Liver (tissue), 9 donors: ENCODE results near the gene GFRA1. TPM values are rescaled to one million over a fixed set of nuclear protein-coding genes. Genes with fewer than 3 reads are reported as not detected.

Experiments used
- DNase-seq: peaks from one replicate; pipeline ENCODE4 v3.0.0-alpha.2; 2017; ENCODE audit warnings: low spot score
- H3K27ac ChIP-seq, 2 donors: one replicate each; pipeline ENCODE4 v1.7.0; 2013; ENCODE audit warnings: inconsistent platforms in 2 of 2, low read length in 2 of 2, control low read depth in 1 of 2, low read depth in 1 of 2, mild to moderate bottlenecking in 1 of 2
- H3K27me3 ChIP-seq, 4 donors: one replicate each; pipeline versions ENCODE4 v1.6.1 to v1.7.0; 2013; ENCODE audit warnings: low read length in 3 of 4, inconsistent platforms in 1 of 4, mild to moderate bottlenecking in 1 of 4, moderate library complexity in 1 of 4; ENCODE audit not compliant: control insufficient read depth in 4 of 4, insufficient read depth in 4 of 4
- H3K36me3 ChIP-seq, 4 donors: one replicate each; pipeline versions ENCODE4 v1.6.1 to v1.7.0; 2013; ENCODE audit warnings: low read length in 3 of 4, mild to moderate bottlenecking in 3 of 4, low read depth in 1 of 4, moderate library complexity in 1 of 4; ENCODE audit not compliant: control insufficient read depth in 4 of 4, insufficient read depth in 3 of 4
- H3K4me1 ChIP-seq, 4 donors: one replicate each; pipeline versions ENCODE4 v1.6.1 to v1.7.0; 2013; ENCODE audit warnings: low read length in 3 of 4, mild to moderate bottlenecking in 3 of 4, moderate library complexity in 1 of 4; ENCODE audit not compliant: control insufficient read depth in 4 of 4, insufficient read depth in 4 of 4
- H3K4me3 ChIP-seq, 3 donors: one replicate each; pipeline versions ENCODE4 v1.6.1 to v1.7.0; 2013; ENCODE audit warnings: low read length in 3 of 3, control low read depth in 1 of 3, low read depth in 1 of 3, mild to moderate bottlenecking in 1 of 3
- H3K9ac ChIP-seq, 2 donors: one replicate each; pipeline ENCODE4 v1.7.0; 2013; ENCODE audit warnings: low read length in 2 of 2, mild to moderate bottlenecking in 2 of 2, moderate library complexity in 2 of 2, control low read depth in 1 of 2, low read depth in 1 of 2
- H3K9me3 ChIP-seq, 4 donors: one replicate each; pipeline versions ENCODE4 v1.6.1 to v1.7.0; 2013; ENCODE audit warnings: low read length in 3 of 4; ENCODE audit not compliant: control insufficient read depth in 4 of 4
- CTCF ChIP-seq: fragments of 150-350 bp; IDR thresholded peaks from 2 replicates; pipeline ENCODE4 v1.5.1; 2017; ENCODE audit warnings: improper control_type of control experiment, low read depth, low read length; ENCODE audit not compliant: missing input control
- EGR1 ChIP-seq, 2 donors: IDR thresholded peaks; 2 replicates each; pipeline ENCODE4 v1.6.1; 2016 to 2018; ENCODE audit warnings: antibody characterized with exemption in 2 of 2, low read depth in 2 of 2
- GABPA ChIP-seq, 2 donors: IDR thresholded peaks in 1 of 2; conservative IDR thresholded peaks in 1 of 2; 2 replicates each; pipeline ENCODE4 v1.6.1; 2016; ENCODE audit warnings: antibody characterized with exemption in 2 of 2, mild to moderate bottlenecking in 1 of 2, moderate library complexity in 1 of 2
- HNF4A ChIP-seq, 2 donors: conservative IDR thresholded peaks; 2 replicates each; pipeline ENCODE4 v1.6.1; 2016; ENCODE audit warnings: antibody characterized with exemption in 2 of 2, mild to moderate bottlenecking in 2 of 2
- HNF4G ChIP-seq: IDR thresholded peaks from 2 replicates; pipeline ENCODE4 v1.6.1; 2016; ENCODE audit warnings: antibody characterized with exemption
- MAX ChIP-seq: IDR thresholded peaks from 2 replicates; pipeline ENCODE4 v1.6.1; 2016; ENCODE audit warnings: antibody characterized with exemption
- NR2F2 ChIP-seq: IDR thresholded peaks from 2 replicates; pipeline ENCODE4 v1.6.1; 2016; ENCODE audit warnings: antibody characterized with exemption
- RAD21 ChIP-seq, 2 donors: IDR thresholded peaks; 2 replicates each; pipeline ENCODE4 v1.6.1; 2016; ENCODE audit warnings: antibody characterized with exemption in 2 of 2, mild to moderate bottlenecking in 2 of 2
- REST ChIP-seq: IDR thresholded peaks from 2 replicates; pipeline ENCODE4 v1.6.1; 2016; ENCODE audit warnings: antibody characterized with exemption, mild to moderate bottlenecking
- RXRA ChIP-seq, 2 donors: IDR thresholded peaks; 2 replicates each; pipeline ENCODE4 v1.6.1; 2017 to 2018; ENCODE audit warnings: antibody characterized with exemption in 2 of 2, mild to moderate bottlenecking in 1 of 2
- SP1 ChIP-seq: IDR thresholded peaks from 2 replicates; pipeline ENCODE4 v1.6.1; 2018; ENCODE audit warnings: antibody characterized with exemption, mild to moderate bottlenecking
- TAF1 ChIP-seq: conservative IDR thresholded peaks from 2 replicates; pipeline ENCODE4 v1.6.1; 2016; ENCODE audit warnings: antibody characterized with exemption, mild to moderate bottlenecking
- YY1 ChIP-seq: IDR thresholded peaks from 2 replicates; pipeline ENCODE4 v1.6.1; 2016; ENCODE audit warnings: antibody characterized with exemption, mild to moderate bottlenecking
- ZBTB33 ChIP-seq: IDR thresholded peaks from 2 replicates; pipeline ENCODE4 v1.6.1; 2016; ENCODE audit warnings: antibody characterized with exemption
- WGBS: extraction: QIAGEN DNeasy Blood & Tissue Kit; methylation state at CpG from one replicate; pipeline ENCODE4 v1.1.7; 2013; 5-methylcytosine and 5-hydroxymethylcytosine counted together
- polyA plus RNA-seq, 2 donors: library from polyadenylated mRNA; stranded (reverse) in 1 of 2; unstranded in 1 of 2; fragments of 200-250 nt in 1 of 2; fragments of >200 nt in 1 of 2; fragmentation: Nextera tagmentation in 1 of 2; extraction: Ambion mirVana in 1 of 2; gene quantifications; one replicate each; pipeline versions ENCODE4 v1.2.1 to v1.2.3, GENCODE V29; 2013 to 2015
- total RNA-seq, 2 donors: library from RNA; depleted of rRNA; stranded (reverse); fragments of >200 nt; gene quantifications; one replicate each; pipeline ENCODE4 v1.2.3, GENCODE V29; 2014
- donor health status: healthy.
- donor health status: healthy.
- donor health status: healthy.
- donor health status: healthy.
- donor health status: healthy.

GFRA1 gene
- total and polyA plus RNA-seq, 4 donors = 14.2 to 53.6 (median 17.8) TPM

- TF ChIP-seq CTCF (no peak), EGR1 (IDR thresholded peaks at IDR 0.05; ENCODE audit: low read depth in 2 of 2) (peak in 1 of 2 donors; percentile 82), SP1 (peak; percentile 99), YY1 (peak; percentile 94), RXRA (IDR thresholded peaks at IDR 0.05) (peak; percentile 97 to 98)
Observed at GRCh38 chr10:116056445-116057293, 216.3 kb downstream of the GFRA1 start (continued).

GRCh38 chr10:116055917-116056252 lies 217.1 kb downstream of the GFRA1 start:
- Histone ChIP-seq H3K27me3 (no peaks in the 10 kb centered on the region), H3K36me3 (no peaks in the 10 kb centered on the region), H3K4me3 (no peak overlapping the region), H3K4me1 (peaks cover 8 to 42% (median 31%) of the 10 kb centered on the region in 4 donors), H3K9ac (no peak overlapping the region), H3K9me3 (no peaks in the 10 kb centered on the region), H3K27ac (peak overlapping the region; percentile 76 to 83)
- WGBS = 67% methylated on average over 3 of the region's 3 CpGs
- no peak for DNase-seq
- TF ChIP-seq HNF4A (conservative IDR thresholded peaks at IDR 0.05) = no peak
- no peak for TF ChIP-seq EGR1 (IDR thresholded peaks at IDR 0.05; ENCODE audit: low read depth in 2 of 2)
- TF ChIP-seq NR2F2 = no peak
- peak; percentile 40 for TF ChIP-seq REST

GRCh38 chr10:116055252-116055916 lies 217.6 kb downstream of the GFRA1 start:
- H3K9ac ChIP-seq = no peak overlapping the region
- no peak for DNase-seq
- no peak overlapping the region for H3K4me3 ChIP-seq
- no peaks in the 10 kb centered on the region for H3K27me3 ChIP-seq
- peaks cover 8 to 41% (median 31%) of the 10 kb centered on the region in 4 donors for H3K4me1 ChIP-seq
- peak overlapping the region; percentile 76 to 83 for H3K27ac ChIP-seq
- H3K36me3 ChIP-seq = no peaks in the 10 kb centered on the region
- H3K9me3 ChIP-seq = no peaks in the 10 kb centered on the region
- WGBS = 54% methylated on average over 14 of the region's 14 CpGs
- TF ChIP-seq EGR1 (IDR thresholded peaks at IDR 0.05; ENCODE audit: low read depth in 2 of 2) (no peak), RXRA (IDR thresholded peaks at IDR 0.05) (peak; percentile 50 to 61), RAD21 (IDR thresholded peaks at IDR 0.05) (peak in 1 of 2 donors; percentile 50), HNF4G (peak; percentile 41), NR2F2 (no peak), CTCF (no peak), HNF4A (conservative IDR thresholded peaks at IDR 0.05) (peak; percentile 86 to 90), GABPA (IDR thresholded peaks at IDR 0.05 in 1 of 2, conservative IDR thresholded peaks at IDR 0.05 in 1 of 2) (no peak), TAF1 (no peak), MAX (no peak), ZBTB33 (no peak)
